Measurements from ENCODE around the gene HEPN1. TPM values are rescaled to one million over a fixed set of nuclear protein-coding genes. Genes with fewer than 3 reads are reported as not detected.
A peak's percentile ranks its signal among the peaks of the same experiment; 100 is the strongest.

Gene HEPN1
- total RNA-seq, 6 experiments from 2014 or later, result 0.18 TPM; not detected in 5

DNA sequence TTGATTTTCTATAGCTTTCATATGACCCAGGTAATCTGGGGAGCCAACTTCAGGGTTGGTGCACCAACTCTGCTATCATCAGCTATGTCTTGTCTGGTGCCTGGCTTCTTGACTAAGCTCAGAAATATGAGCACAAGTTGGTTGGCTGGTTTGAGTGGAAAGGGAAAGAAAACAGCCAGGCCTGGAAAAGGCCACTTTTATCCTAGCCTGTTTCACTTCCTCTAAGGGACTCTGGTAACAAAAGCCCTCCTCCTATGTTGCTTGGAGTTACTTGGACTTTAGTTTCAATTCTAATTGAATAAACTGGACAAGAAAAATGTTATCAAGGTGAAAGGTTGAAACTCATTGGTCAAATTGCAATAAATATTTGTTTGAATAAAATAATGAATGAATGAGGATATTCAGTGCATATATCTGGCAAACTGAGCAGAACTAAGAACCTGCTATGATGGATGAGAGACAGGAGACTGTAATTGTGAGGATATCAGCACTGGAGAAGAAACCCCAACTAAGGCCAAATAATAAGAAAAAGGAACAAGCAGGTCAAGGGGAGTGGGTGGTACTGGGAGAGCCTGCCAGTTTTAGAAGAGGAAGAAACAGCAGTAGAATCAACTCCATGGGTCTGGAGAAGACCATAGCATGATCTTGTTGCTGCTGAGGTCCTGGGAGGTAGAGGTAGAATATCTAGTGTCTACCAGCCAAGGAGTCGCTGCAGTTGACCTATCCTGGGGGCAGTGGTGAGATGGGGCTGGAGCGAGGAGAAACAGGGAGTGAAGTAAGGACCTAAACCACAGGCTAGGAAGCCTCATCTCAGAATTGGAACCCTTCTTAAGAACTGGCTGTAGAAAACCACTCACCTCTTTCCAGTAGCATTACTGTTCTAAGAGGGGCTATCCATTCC lies 29.6 kb upstream of the HEPN1 start:
- Histone ChIP-seq H3K4me3 (no peak overlapping the region), H3K9me3 (no peaks in the 10 kb centered on the region), H3K4me1 (no peaks in the 10 kb centered on the region), H3K36me3 (no peaks in the 10 kb centered on the region), H3K27me3 (no peaks in the 10 kb centered on the region), H3K27ac (no peak overlapping the region)
- 92% methylated on average over 2 of the region's 2 CpGs for WGBS (ENCODE audit: insufficient coverage, low coverage, low lambda C conversion rate, missing lambda C conversion rate)
- TF ChIP-seq, protein P1, sequence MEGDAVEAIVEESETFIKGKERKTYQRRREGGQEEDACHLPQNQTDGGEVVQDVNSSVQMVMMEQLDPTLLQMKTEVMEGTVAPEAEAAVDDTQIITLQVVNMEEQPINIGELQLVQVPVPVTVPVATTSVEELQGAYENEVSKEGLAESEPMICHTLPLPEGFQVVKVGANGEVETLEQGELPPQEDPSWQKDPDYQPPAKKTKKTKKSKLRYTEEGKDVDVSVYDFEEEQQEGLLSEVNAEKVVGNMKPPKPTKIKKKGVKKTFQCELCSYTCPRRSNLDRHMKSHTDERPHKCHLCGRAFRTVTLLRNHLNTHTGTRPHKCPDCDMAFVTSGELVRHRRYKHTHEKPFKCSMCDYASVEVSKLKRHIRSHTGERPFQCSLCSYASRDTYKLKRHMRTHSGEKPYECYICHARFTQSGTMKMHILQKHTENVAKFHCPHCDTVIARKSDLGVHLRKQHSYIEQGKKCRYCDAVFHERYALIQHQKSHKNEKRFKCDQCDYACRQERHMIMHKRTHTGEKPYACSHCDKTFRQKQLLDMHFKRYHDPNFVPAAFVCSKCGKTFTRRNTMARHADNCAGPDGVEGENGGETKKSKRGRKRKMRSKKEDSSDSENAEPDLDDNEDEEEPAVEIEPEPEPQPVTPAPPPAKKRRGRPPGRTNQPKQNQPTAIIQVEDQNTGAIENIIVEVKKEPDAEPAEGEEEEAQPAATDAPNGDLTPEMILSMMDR (IDR thresholded peaks at IDR 0.05), result no peak
- no peak for TF ChIP-seq POLR2A (IDR thresholded peaks at IDR 0.05)
- intact Hi-C loops (cut with DNase I), result no loop called here
- no peak for ATAC-seq
- DNase-seq, result no peak

DNA sequence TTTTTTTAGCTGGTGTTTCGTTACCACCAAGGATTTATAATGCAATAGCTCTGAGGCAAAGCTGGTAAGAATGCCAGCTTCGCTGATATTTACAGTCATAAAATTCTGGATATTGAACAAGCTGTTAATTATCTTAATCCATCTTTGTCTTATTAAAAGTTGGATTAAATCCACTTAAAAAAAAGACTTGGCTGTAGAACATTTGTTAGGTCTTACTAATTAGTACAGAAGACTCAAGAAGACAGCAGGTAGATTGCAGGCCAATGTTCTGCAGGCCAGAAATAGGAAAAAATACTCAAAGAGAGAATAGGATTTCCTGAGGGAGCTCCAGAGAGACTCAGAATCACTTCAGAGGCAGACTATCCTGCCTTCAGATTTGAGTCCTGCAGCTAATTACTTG lies 28.9 kb upstream of the HEPN1 start:
- intact Hi-C loops (cut with DNase I), result no loop called here
- TF ChIP-seq, protein P1 (IDR thresholded peaks at IDR 0.05), result no peak
- TF ChIP-seq POLR2A (IDR thresholded peaks at IDR 0.05), result no peak
- Histone ChIP-seq H3K4me1 (no peaks in the 10 kb centered on the region), H3K27ac (no peak overlapping the region), H3K4me3 (no peak overlapping the region), H3K36me3 (no peaks in the 10 kb centered on the region), H3K27me3 (no peaks in the 10 kb centered on the region), H3K9me3 (no peaks in the 10 kb centered on the region)
- WGBS (ENCODE audit: insufficient coverage, low coverage, low lambda C conversion rate, missing lambda C conversion rate), result 78% methylated on average over 2 of the region's 2 CpGs
- no peak for DNase-seq
- ATAC-seq, result no peak

DNA sequence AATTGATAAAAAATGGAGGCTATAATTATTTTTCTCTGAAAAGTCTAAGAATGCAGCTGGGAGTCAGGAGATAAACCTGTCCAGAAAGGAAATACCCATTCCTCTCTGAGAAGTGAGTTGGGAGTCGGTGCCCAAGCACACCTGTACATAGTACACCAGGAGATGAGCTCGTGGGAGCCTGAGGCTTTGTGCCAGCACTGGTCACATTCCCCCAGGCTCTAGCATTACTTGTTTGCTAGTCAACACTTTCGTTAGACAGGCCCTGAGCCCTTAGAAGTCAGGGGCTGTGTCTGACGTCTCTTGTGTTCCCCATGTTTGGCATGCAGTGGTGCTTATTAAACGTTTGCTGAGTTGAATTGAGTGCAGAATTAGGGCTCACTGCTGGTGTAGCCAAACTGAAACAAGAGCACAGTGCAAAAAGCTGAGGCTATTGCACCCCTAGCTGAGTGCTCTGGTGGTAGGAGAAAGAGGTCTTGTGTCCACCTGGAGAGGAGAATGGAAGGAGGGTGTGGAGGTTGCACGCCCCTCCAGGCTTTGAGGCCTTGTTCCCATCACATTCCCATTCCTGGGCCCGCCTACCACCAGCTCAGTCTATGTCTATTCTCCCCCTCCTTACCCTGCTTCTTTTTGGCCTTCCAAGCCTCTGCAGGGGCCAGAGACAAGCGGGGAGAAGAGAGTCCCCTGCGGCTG lies 28.2 kb upstream of the HEPN1 start:
- TF ChIP-seq, protein P1 (IDR thresholded peaks at IDR 0.05), result no peak
- no peak for TF ChIP-seq POLR2A (IDR thresholded peaks at IDR 0.05)
- intact Hi-C loops (cut with DNase I), result no loop called here
- no peak overlapping the region for H3K4me3 ChIP-seq
- no peak for ATAC-seq
- H3K36me3 ChIP-seq, result no peaks in the 10 kb centered on the region
- H3K27ac ChIP-seq, result no peak overlapping the region
- H3K4me1 ChIP-seq, result no peaks in the 10 kb centered on the region
- H3K27me3 ChIP-seq, result no peaks in the 10 kb centered on the region
- WGBS (ENCODE audit: insufficient coverage, low coverage, low lambda C conversion rate, missing lambda C conversion rate), result 62% methylated on average over 3 of the region's 9 CpGs
- no peak for DNase-seq
- no peaks in the 10 kb centered on the region for H3K9me3 ChIP-seq

- Histone ChIP-seq H3K4me1 (no peaks in the 10 kb centered on the region), H3K27me3 (no peaks in the 10 kb centered on the region), H3K27ac (no peak overlapping the region), H3K4me3 (no peak overlapping the region), H3K9me3 (no peaks in the 10 kb centered on the region), H3K36me3 (no peaks in the 10 kb centered on the region)
- TF ChIP-seq, protein P1 (IDR thresholded peaks at IDR 0.05), result no peak
- no peak for TF ChIP-seq POLR2A (IDR thresholded peaks at IDR 0.05)
- 57% methylated on average over 8 of the region's 12 CpGs for WGBS (ENCODE audit: insufficient coverage, low coverage, low lambda C conversion rate, missing lambda C conversion rate)
- ATAC-seq (no peak), DNase-seq (peak in 1 of 3 donors; percentile 45)
- intact Hi-C loops (cut with DNase I), result no loop called here
Observed at GRCh38 chr11:124891373-124891861, 27.6 kb upstream of the HEPN1 start.

Data from right lobe of liver (tissue), 6 donors.